ENCODE measurements around the gene ASB13. TPM values are rescaled to one million over a fixed set of nuclear protein-coding genes. Genes with fewer than 3 reads are reported as not detected.

Gene ASB13
- total and polyA plus RNA-seq, 2 of the 13 experiments (the other 11 are each of a cell fraction or from before 2014, with no cell fraction given) = 9.3 to 15.4 TPM

DNA sequence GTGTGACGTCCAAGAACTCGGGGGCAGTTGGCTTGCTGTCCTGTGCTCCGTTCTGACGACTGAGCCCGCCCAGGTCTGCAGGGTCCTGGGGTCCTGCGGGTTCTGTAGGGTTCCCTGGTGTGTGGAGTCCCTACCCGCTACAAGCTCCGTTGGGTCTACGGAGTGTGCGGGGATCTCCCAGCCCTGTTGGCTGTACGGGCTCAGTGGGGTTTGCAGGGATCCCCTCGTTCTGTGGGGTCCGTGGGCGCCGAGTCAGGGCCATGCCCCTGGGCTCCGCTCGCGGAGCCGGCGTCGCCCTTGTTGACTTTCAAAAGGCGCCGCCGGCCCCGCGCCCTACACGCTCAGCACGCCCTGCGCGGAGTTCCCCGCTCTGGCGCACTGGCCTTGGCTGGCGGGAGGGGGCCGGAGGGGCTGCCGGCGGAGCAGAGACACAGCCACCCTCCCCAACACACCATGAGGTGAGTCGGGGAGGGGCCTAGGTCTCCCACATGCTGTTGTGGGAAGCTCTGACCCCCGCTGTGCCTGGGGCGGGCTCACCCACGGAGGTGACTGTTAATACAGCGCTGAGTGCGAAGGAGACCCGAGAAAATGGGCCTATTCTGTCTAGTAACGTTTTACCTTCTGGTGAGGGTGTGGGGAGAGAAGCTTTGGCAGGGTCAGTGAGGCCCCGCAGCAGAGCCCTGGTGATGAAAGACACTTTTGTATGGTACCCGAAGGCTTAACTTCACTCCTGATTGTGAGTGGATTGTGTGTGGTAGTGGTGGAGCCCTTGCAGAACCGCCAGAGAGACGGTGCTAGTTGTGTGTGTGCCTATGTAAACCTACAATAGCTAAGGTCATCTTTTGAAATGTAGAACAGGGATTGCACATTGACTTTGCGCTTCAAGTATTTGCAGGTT lies 26.3 kb upstream of the ASB13 start (continued):
- TF ChIP-seq EHMT2 (IDR thresholded peaks at IDR 0.05; ENCODE audit: borderline replicate concordance, low read depth, low read length) (no peak), ZNF543 (CRISPR knock-in tag; IDR thresholded peaks at IDR 0.05) (0 out of 2 replicates have a peak, but pooled peaks have one; percentile 53), ZNF20 (CRISPR knock-in tag; IDR thresholded peaks at IDR 0.05) (no peak; the same call in 1 of the 2 replicates), ZNF512 (CRISPR knock-in tag; IDR thresholded peaks at IDR 0.05) (no peak), ZNF143 (CRISPR knock-in tag; IDR thresholded peaks at IDR 0.05) (no peak), ARID2 (CRISPR knock-in tag; IDR thresholded peaks at IDR 0.05; ENCODE audit: borderline replicate concordance) (0 out of 2 replicates have a peak, but pooled peaks have one; percentile 7), HNF1A (IDR thresholded peaks at IDR 0.05; ENCODE audit: low read depth) (no peak; the same call in 1 of the 2 replicates), HNF1A (CRISPR knock-in tag; IDR thresholded peaks at IDR 0.05; ENCODE audit: borderline replicate concordance) (peak; percentile 82; the same call in 1 of the 2 replicates), ZBTB44 (CRISPR knock-in tag; IDR thresholded peaks at IDR 0.05) (no peak), NR2C2 (CRISPR knock-in tag; IDR thresholded peaks at IDR 0.05; ENCODE audit: borderline replicate concordance) (peak; percentile 67)
- TF ChIP-seq, protein P1, sequence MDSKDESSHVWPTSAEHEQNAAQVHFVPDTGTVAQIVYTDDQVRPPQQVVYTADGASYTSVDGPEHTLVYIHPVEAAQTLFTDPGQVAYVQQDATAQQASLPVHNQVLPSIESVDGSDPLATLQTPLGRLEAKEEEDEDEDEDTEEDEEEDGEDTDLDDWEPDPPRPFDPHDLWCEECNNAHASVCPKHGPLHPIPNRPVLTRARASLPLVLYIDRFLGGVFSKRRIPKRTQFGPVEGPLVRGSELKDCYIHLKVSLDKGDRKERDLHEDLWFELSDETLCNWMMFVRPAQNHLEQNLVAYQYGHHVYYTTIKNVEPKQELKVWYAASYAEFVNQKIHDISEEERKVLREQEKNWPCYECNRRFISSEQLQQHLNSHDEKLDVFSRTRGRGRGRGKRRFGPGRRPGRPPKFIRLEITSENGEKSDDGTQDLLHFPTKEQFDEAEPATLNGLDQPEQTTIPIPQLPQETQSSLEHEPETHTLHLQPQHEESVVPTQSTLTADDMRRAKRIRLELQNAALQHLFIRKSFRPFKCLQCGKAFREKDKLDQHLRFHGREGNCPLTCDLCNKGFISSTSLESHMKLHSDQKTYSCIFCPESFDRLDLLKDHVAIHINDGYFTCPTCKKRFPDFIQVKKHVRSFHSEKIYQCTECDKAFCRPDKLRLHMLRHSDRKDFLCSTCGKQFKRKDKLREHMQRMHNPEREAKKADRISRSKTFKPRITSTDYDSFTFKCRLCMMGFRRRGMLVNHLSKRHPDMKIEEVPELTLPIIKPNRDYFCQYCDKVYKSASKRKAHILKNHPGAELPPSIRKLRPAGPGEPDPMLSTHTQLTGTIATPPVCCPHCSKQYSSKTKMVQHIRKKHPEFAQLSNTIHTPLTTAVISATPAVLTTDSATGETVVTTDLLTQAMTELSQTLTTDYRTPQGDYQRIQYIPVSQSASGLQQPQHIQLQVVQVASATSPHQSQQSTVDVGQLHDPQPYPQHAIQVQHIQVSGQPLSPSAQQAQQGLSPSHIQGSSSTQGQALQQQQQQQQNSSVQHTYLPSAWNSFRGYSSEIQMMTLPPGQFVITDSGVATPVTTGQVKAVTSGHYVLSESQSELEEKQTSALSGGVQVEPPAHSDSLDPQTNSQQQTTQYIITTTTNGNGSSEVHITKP (CRISPR knock-in tag; IDR thresholded peaks at IDR 0.05; ENCODE audit: low read depth) = 0 out of 2 replicates have a peak, but pooled peaks have one; percentile 17
- TF ChIP-seq, protein P2, sequence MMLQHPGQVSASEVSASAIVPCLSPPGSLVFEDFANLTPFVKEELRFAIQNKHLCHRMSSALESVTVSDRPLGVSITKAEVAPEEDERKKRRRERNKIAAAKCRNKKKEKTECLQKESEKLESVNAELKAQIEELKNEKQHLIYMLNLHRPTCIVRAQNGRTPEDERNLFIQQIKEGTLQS (CRISPR knock-in tag; IDR thresholded peaks at IDR 0.05) = no peak
- TF ChIP-seq, protein P3, sequence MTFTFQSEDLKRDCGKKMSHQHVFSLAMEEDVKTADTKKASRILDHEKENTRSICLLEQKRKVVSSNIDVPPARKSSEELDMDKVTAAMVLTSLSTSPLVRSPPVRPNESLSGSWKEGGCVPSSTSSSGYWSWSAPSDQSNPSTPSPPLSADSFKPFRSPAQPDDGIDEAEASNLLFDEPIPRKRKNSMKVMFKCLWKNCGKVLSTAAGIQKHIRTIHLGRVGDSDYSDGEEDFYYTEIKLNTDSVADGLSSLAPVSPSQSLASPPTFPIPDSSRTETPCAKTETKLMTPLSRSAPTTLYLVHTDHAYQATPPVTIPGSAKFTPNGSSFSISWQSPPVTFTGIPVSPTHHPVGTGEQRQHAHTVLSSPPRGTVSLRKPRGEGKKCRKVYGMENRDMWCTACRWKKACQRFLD (CRISPR knock-in tag; IDR thresholded peaks at IDR 0.05; ENCODE audit: borderline replicate concordance) = no peak; the same call in 1 of the 2 replicates
